Chondrocyte (in vitro differentiated cells): ENCODE data around the gene SHB. TPM values are rescaled to one million over a fixed set of nuclear protein-coding genes. Genes with fewer than 3 reads are reported as not detected.

Source experiments
- DNase-seq: peaks from one replicate; pipeline ENCODE4 v3.0.0; 2021; ENCODE audit warnings: mixed read lengths, low spot score
- H3K27ac Mint-ChIP-seq: one replicate; pipeline ENCODE4 v1.8.0; 2021; ENCODE audit warnings: mild to moderate bottlenecking, moderate library complexity, mixed read lengths; ENCODE audit not compliant: unreplicated experiment
- H3K27me3 Mint-ChIP-seq: 2 replicates; pipeline ENCODE4 v1.8.0; 2021; ENCODE audit warnings: low read depth, mixed read lengths
- H3K36me3 Mint-ChIP-seq: 2 replicates; pipeline ENCODE4 v1.8.0; 2021; ENCODE audit warnings: low read depth, mixed read lengths
- H3K4me1 Mint-ChIP-seq: 2 replicates; pipeline ENCODE4 v1.8.0; 2021; ENCODE audit warnings: low read depth, mild to moderate bottlenecking, mixed read lengths
- H3K4me3 Mint-ChIP-seq: one replicate; pipeline ENCODE4 v1.8.0; 2021; ENCODE audit warnings: mild to moderate bottlenecking, moderate library complexity, mixed read lengths; ENCODE audit not compliant: unreplicated experiment
- H3K9me3 Mint-ChIP-seq: 2 replicates; pipeline ENCODE4 v1.8.0; 2021; ENCODE audit warnings: low read depth, mixed read lengths
- CTCF ChIP-seq: fragments of 200-600 bp; sonication (generic); IDR thresholded peaks from 2 replicates; pipeline ENCODE4 v1.5.0; 2021; ENCODE audit warnings: antibody characterized with exemption, mild to moderate bottlenecking, moderate library complexity
- total RNA-seq: library from RNA; stranded (reverse); gene quantifications from 3 replicates; pipeline ENCODE4 v1.2.1, GENCODE V29; 2021

SHB gene
- total RNA-seq, 1 donor from 2014 or later: 23.8 TPM

DNA sequence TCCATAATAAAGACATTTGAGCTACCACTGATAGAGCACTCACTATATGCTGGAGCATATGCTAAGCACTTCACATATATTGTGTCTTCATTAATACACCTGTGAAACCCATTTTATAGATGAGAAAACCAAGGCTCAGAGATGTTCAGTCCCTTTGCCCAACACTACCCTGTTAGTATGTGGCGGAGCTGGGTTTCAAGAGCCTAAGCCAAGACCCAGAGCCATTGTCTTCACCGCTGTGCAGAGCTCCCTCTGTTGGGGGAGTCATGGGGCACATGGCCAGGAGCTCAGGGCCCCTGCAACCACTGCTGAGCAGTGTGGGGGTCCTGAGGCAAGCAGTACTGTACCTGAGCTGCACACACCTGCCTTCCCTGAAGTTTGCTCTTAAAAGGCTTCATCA is 127.8 kb downstream of the SHB start:
- no peak for DNase-seq
- H3K4me3 Mint-ChIP-seq: no peak overlapping the region
- peaks cover 71% of the 10 kb centered on the region for H3K4me1 Mint-ChIP-seq
- no peaks in the 10 kb centered on the region for H3K9me3 Mint-ChIP-seq
- no peak for TF ChIP-seq CTCF
- no peaks in the 10 kb centered on the region for H3K27me3 Mint-ChIP-seq
- no peak overlapping the region for H3K27ac Mint-ChIP-seq
- peaks cover 2% of the 10 kb centered on the region for H3K36me3 Mint-ChIP-seq

DNA sequence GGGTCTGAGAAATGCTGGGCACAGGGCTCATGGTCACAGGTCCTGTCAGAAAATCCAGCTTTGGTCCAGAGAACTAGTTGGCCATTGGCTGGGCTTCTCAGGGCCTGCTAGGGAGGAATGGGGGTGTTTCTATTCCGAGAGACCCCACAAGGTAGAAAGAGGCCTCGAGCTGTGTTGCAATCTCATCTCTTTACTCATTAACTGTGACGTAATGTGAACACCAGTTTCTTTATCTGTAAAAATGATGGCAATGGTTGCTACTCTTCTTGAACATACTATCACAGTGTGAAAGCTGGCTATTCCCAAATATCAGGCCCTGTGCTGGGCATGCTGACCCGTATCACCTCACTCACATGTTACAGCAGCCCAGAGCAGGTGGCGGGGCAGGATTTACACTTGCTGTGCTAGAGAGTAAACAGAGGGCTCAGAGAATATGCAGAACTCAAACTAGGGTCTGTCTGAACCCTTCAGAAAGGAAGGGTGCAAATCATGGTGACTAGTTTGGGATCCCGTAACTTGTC is 129.4 kb downstream of the SHB start:
- Mint-ChIP-seq H3K27ac (no peak overlapping the region), H3K27me3 (no peaks in the 10 kb centered on the region), H3K4me1 (peaks cover 57% of the 10 kb centered on the region), H3K9me3 (no peaks in the 10 kb centered on the region), H3K36me3 (peaks cover 2% of the 10 kb centered on the region), H3K4me3 (no peak overlapping the region)
- TF ChIP-seq CTCF: no peak
- DNase-seq: no peak

DNA sequence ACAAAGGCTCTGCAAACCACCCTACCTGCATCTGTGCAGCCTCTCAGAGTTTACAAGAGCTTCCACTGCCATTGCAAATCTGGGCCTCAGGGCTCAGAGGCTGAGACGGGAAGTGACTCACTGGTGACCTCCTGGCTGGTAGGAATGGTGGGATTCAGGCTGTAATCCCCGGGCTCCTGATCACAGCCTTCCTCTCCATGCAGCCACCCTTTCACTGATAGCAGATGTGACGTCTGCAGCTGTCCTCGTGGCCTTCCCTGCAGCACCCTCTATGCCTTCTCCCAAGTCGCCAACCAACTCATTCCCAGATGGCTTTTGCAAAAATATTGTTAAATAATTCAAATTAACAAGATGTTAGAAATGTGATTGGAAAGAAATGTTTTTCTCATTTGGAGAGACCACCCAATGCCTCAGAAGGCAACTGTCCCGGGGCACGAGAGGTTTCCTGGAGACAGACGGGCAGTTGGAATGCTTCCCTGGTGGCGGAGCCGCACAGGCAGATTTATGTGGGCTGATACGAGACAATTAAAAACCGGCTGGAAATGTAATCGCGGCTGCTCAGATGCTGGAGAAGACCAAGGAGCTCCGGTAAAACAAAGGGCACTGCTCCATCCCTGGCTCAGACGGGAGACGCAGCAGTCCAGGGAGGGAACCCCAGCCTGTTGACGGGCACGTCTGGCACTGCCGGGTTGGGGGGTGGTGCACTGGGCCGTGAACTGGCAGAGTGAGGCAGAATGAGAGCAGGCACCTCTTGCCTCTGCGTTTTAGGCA is 130.7 kb downstream of the SHB start:
- DNase-seq: no peak
- no peaks in the 10 kb centered on the region for H3K9me3 Mint-ChIP-seq
- no peak overlapping the region for H3K4me3 Mint-ChIP-seq

DNA sequence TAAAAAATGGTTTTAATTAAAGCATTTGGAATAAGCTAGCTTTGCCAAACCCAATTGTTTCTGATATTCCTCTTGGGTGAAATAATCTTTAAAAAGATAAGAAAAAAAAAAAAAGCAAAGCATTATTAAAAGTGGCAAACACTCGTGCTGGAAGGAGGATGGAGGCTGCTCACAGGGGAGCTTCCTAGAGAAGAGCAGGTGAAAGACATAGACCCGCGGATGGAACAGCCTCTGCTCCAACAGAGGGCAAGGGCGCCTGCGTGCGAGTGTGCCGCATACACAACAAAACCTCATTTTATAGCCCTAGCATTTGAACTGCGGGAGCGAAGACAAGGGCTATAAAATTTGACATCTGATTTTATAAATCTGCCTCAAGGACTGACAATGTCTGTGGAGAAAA is 131.7 kb downstream of the SHB start:
- no peak overlapping the region for H3K27ac Mint-ChIP-seq

More for the DNA sequence above, 130.7 kb downstream of the SHB start:
- Mint-ChIP-seq H3K36me3 (peaks cover 2% of the 10 kb centered on the region), H3K27ac (peak overlapping the region; percentile 79), H3K4me1 (peaks cover 43% of the 10 kb centered on the region), H3K27me3 (no peaks in the 10 kb centered on the region)
- peak; percentile 27 for TF ChIP-seq CTCF

GRCh38 chr9:37936965-37937364 is 132.1 kb downstream of the SHB start:
- Mint-ChIP-seq H3K9me3 (no peaks in the 10 kb centered on the region), H3K4me3 (no peak overlapping the region), H3K36me3 (peaks cover 2% of the 10 kb centered on the region), H3K27ac (peak overlapping the region; percentile 19), H3K27me3 (no peaks in the 10 kb centered on the region), H3K4me1 (peaks cover 31% of the 10 kb centered on the region)
- no peak for DNase-seq
- no peak for TF ChIP-seq CTCF

More for the DNA sequence above, 131.7 kb downstream of the SHB start:
- no peak for DNase-seq
- no peak overlapping the region for H3K4me3 Mint-ChIP-seq
- peaks cover 2% of the 10 kb centered on the region for H3K36me3 Mint-ChIP-seq
- H3K4me1 Mint-ChIP-seq: peaks cover 35% of the 10 kb centered on the region
- H3K9me3 Mint-ChIP-seq: no peaks in the 10 kb centered on the region
- no peak for TF ChIP-seq CTCF
- no peaks in the 10 kb centered on the region for H3K27me3 Mint-ChIP-seq
